ENCODE results near the gene PPM1B.

- no peak for TF ChIP-seq CTCF (conservative IDR thresholded peaks at IDR 0.05; ENCODE audit: low read depth in 2 of 2)
- TF ChIP-seq POLR2AphosphoS5 (IDR thresholded peaks at IDR 0.05; ENCODE audit: low read depth) = no peak
- no peak for TF ChIP-seq REST (IDR thresholded peaks at IDR 0.05; ENCODE audit: unreplicated experiment)
- TF ChIP-seq ZNF114 (CRISPR knock-in tag; IDR thresholded peaks at IDR 0.05) = no peak
- TF ChIP-seq EZH2 (IDR thresholded peaks at IDR 0.05; ENCODE audit: low read depth, unreplicated experiment) = no peak
- TF ChIP-seq, protein P1, sequence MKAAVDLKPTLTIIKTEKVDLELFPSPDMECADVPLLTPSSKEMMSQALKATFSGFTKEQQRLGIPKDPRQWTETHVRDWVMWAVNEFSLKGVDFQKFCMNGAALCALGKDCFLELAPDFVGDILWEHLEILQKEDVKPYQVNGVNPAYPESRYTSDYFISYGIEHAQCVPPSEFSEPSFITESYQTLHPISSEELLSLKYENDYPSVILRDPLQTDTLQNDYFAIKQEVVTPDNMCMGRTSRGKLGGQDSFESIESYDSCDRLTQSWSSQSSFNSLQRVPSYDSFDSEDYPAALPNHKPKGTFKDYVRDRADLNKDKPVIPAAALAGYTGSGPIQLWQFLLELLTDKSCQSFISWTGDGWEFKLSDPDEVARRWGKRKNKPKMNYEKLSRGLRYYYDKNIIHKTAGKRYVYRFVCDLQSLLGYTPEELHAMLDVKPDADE (IDR thresholded peaks at IDR 0.05) = no peak
- no peak for TF ChIP-seq EZH2phosphoT487 (IDR thresholded peaks at IDR 0.05; ENCODE audit: unreplicated experiment)
- no peak for TF ChIP-seq CREB1 (CRISPR knock-in tag; IDR thresholded peaks at IDR 0.05; ENCODE audit: low read depth)
- no peak for TF ChIP-seq ZNF462 (CRISPR knock-in tag; IDR thresholded peaks at IDR 0.05)
- TF ChIP-seq JUNB (IDR thresholded peaks at IDR 0.05; ENCODE audit: unreplicated experiment) = no peak
- no peak for TF ChIP-seq NANOG (IDR thresholded peaks at IDR 0.05; ENCODE audit: borderline replicate concordance)
Observed at GRCh38 chr2:44273076-44273475, 104.4 kb downstream of the PPM1B start.

Measured in GM23338 (cell line).